ENCODE results near the gene NCK1.

GRCh38 chr3:136925425-136926190 is 63.6 kb downstream of the NCK1 start:
- TF ChIP-seq CTCF (IDR thresholded peaks at IDR 0.05; ENCODE audit: low read length) (no peak), EZH2 (IDR thresholded peaks at IDR 0.05; ENCODE audit: borderline replicate concordance, low read length) (no peak)
